Measurements from ENCODE around the gene DCST2. TPM values are rescaled to one million over a fixed set of nuclear protein-coding genes. Genes with fewer than 3 reads are reported as not detected.

DCST2 gene
- total and polyA plus RNA-seq, 2 of the 8 experiments (the other 6 are each of a cell fraction or from before 2014, with no cell fraction given) = 0.43 to 2.1 TPM

GRCh38 chr1:155053531-155054105 is 20.0 kb upstream of the DCST2 start:
- H3K4me2 ChIP-seq (ENCODE audit: insufficient read depth in 1 of 2, low read depth in 2 of 2, low read length in 2 of 2) = no peak overlapping the region
- FAIRE-seq (no peak), DNase-seq (ENCODE audit: low read depth in 1 of 2, low spot score in 2 of 2) (no peak)
- 90% methylated on average over 7 of the region's 7 CpGs; no CpG with 5 or more reads in 1 of the 2 experiments for WGBS, 2 experiments (ENCODE audit: extremely low coverage in 1 of 2, insufficient coverage in 1 of 2, insufficient read length in 1 of 2, insufficient replicate concordance in 2 of 2, low coverage in 1 of 2, low lambda C conversion rate in 2 of 2, missing lambda C conversion rate in 1 of 2)
- peaks cover 0 to 18% (median 12%) of the 10 kb centered on the region in 4 experiments; a peak in 5 of 7 replicates for H3K27me3 ChIP-seq (replicated peaks in 1 of 4; ENCODE audit: control insufficient read depth in 3 of 4, extremely low read depth in 1 of 4, insufficient read depth in 3 of 4, low read length in 3 of 4)
- no peak overlapping the region for H2BK5ac ChIP-seq (ENCODE audit: low read depth, low read length)
- H4K91ac ChIP-seq (replicated peaks; ENCODE audit: insufficient read length, low read length) = no peak overlapping the region
- H3K79me2 ChIP-seq (ENCODE audit: control insufficient read depth in 1 of 2, insufficient read depth in 2 of 2, low read length in 2 of 2) = no peaks in the 10 kb centered on the region
- H4K8ac ChIP-seq (ENCODE audit: extremely low read depth, insufficient read depth, low read length) = no peak overlapping the region
- no peak overlapping the region for H3K4ac ChIP-seq (replicated peaks; ENCODE audit: insufficient read length, low read depth, low read length)
- CTCF ChIA-PET (ENCODE audit: partially characterized antibody) = interaction anchor here (0.9 to 33.9 kb wide), 12 partner anchors 1 to 175 kb away, joined by 3 to 907 read pairs (median 8); partner anchors contain the start of genes ADAM15, EFNA3, EFNA4 and PBXIP1
- H3K18ac ChIP-seq (ENCODE audit: extremely low read depth, low read length) = no peak overlapping the region
- no peak overlapping the region for H3K9ac ChIP-seq (replicated peaks in 1 of 4; ENCODE audit: extremely low read depth in 1 of 4, low read depth in 3 of 4, low read length in 3 of 4)
- no peak overlapping the region for H2BK120ac ChIP-seq (replicated peaks; ENCODE audit: low read depth, low read length)
- no peak overlapping the region for H4K5ac ChIP-seq (ENCODE audit: insufficient read length, low read depth, low read length)
- H2BK15ac ChIP-seq (ENCODE audit: low read length) = no peak overlapping the region
- no peak overlapping the region for H3K14ac ChIP-seq (ENCODE audit: insufficient read length)
- no peak overlapping the region for H3K27ac ChIP-seq (ENCODE audit: low read depth, low read length)
- peaks cover 4 to 22% (median 10%) of the 10 kb centered on the region in 4 experiments; a peak in 6 of 7 replicates for H3K4me1 ChIP-seq (replicated peaks in 1 of 4; ENCODE audit: control insufficient read depth in 3 of 4, insufficient read depth in 4 of 4, low read length in 3 of 4)
- H2AK5ac ChIP-seq (ENCODE audit: low read depth, low read length) = no peak overlapping the region
- no peaks in the 10 kb centered on the region for H3K9me3 ChIP-seq (ENCODE audit: insufficient read depth in 2 of 2, low read depth in 1 of 2, low read length in 1 of 2)
- POLR2A ChIA-PET (ENCODE audit: partially characterized antibody) = interaction anchor here (0.9 to 1.4 kb wide), 3 partner anchors 9 to 50 kb away, joined by 3 to 6 read pairs (median 3); partner anchors contain the start of gene EFNA4
- no peak overlapping the region for H3K23ac ChIP-seq (ENCODE audit: insufficient read length)
- no peaks in the 10 kb centered on the region for H3K79me1 ChIP-seq (ENCODE audit: low read depth, low read length)
- H3K36me3 ChIP-seq (ENCODE audit: control insufficient read depth in 2 of 4, insufficient read depth in 4 of 4, low read length in 3 of 4) = peaks cover 0 to 3% (median 0%) of the 10 kb centered on the region in 4 experiments; a peak in 2 of 8 replicates
- no peak overlapping the region for H2BK12ac ChIP-seq (ENCODE audit: low read depth, low read length)
- H2BK20ac ChIP-seq (ENCODE audit: low read length) = no peak overlapping the region
- no peak overlapping the region for H2AFZ ChIP-seq (ENCODE audit: low read length)
- no peak overlapping the region for H3K4me3 ChIP-seq (ENCODE audit: extremely low read depth in 1 of 4, insufficient read depth in 2 of 4, low read depth in 3 of 4, low read length in 4 of 4)
- H3K56ac ChIP-seq (replicated peaks; ENCODE audit: insufficient read length, low read depth, low read length) = no peak overlapping the region
- peaks cover 16% of the 10 kb centered on the region for H3K23me2 ChIP-seq (ENCODE audit: low read depth, low read length)
- peaks cover 2 to 9% of the 10 kb centered on the region in 2 experiments for H4K20me1 ChIP-seq (replicated peaks in 1 of 2; ENCODE audit: control insufficient read depth in 1 of 2, insufficient read depth in 2 of 2, low read length in 2 of 2)
- no peak for TF ChIP-seq SP1 (IDR thresholded peaks at IDR 0.05; ENCODE audit: low read depth, low read length)
- TF ChIP-seq HDAC6 (IDR thresholded peaks at IDR 0.05; ENCODE audit: low read depth, low read length) = no peak
- no peak for TF ChIP-seq RXRA (IDR thresholded peaks at IDR 0.05; ENCODE audit: insufficient read depth, low read depth, low read length)
- TF ChIP-seq CBX8 (IDR thresholded peaks at IDR 0.05; ENCODE audit: borderline replicate concordance, low read depth, low read length) = no peak
- TF ChIP-seq ZNF274 (IDR thresholded peaks at IDR 0.05; ENCODE audit: borderline replicate concordance, extremely low read depth, low read length) = no peak

Measured in H1 (cell line).